Left ventricle myocardium superior (tissue), 1 donor: ENCODE measurements around the gene CSRNP2. TPM values are rescaled to one million over a fixed set of nuclear protein-coding genes. Genes with fewer than 3 reads are reported as not detected.
A peak's percentile ranks its signal among the peaks of the same experiment; 100 is the strongest.

Source experiments
- ATAC-seq: fragments of 200-7000 bp; cut with Tn5 transposase; one replicate; pipeline ENCODE4 v1.9.1; 2020; ENCODE audit warnings: mild to moderate bottlenecking, moderate library complexity
- DNase-seq: peaks from one replicate; pipeline ENCODE4 v3.0.0-alpha.2; 2020
- intact Hi-C: fragments of 100-400 bp; cut with micrococcal nuclease; formaldehyde crosslinking; loops from one replicate; pipeline ENCODE4 v1.11.0; 2022
- long read RNA-seq: library from polyadenylated mRNA; unstranded; transcript quantifications from one replicate; pipeline ENCODE4 v2.0.0, GENCODE V29; 2021
- total RNA-seq: library from RNA; stranded (reverse); fragmentation: NEBNext Ultra II Directional; extraction: Animal tissue kit (Norgen Biotek cat#: 25700); gene quantifications from one replicate; pipeline ENCODE4 v1.2.1, GENCODE V29; 2021
- donor health status: DM: no; HTN: yes; CAD: no; lungs with severe emphysema.

The CSRNP2 gene, protein sequence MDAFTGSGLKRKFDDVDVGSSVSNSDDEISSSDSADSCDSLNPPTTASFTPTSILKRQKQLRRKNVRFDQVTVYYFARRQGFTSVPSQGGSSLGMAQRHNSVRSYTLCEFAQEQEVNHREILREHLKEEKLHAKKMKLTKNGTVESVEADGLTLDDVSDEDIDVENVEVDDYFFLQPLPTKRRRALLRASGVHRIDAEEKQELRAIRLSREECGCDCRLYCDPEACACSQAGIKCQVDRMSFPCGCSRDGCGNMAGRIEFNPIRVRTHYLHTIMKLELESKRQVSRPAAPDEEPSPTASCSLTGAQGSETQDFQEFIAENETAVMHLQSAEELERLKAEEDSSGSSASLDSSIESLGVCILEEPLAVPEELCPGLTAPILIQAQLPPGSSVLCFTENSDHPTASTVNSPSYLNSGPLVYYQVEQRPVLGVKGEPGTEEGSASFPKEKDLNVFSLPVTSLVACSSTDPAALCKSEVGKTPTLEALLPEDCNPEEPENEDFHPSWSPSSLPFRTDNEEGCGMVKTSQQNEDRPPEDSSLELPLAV
- total RNA-seq, result 18.8 TPM
- long read RNA-seq, partial matches to known transcripts, result 1 of 13 reads
- long read RNA-seq, other reads (novel, unspliced or antisense), result 12 of 13 reads

DNA sequence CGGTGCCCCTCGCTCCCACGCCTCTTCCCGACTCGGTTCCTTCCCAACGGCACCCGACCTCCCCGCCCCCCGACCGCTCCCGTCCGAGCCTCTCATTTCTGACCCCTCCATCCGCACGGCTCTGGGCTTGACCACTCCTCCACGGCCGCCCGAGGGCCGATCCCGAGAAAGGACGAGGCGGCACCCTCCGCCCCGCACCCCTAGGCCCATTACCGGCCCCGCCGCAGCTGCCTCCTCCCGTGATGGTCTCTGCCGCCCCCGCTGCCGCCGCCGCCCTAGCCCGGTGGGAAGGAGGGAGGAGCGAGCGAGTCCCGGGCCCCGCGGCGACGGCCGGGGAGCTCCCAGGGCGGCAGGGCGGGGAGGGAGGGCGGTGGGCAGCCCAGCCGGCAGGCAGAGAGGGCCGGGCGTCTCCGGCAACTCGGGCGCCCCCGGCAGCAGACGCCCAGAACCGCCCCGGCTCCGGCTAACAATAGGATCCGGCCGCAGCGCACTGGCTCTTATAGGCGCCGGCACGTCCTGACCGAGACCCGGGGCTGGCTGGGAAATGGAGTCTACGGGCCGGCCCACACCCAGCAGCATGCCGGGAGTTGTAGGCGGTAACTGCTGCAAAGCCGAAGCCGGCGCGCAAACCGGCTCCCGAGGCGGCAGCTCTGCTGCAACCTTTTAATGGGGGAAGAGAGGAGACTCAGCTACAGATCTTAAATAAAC is at the start of gene CSRNP2:
TSS of gene CSRNP2 (minus strand) at position 471 of the 708 bp plus-strand sequence. CDS start 7,035 bp downstream, outside the sequence.
- DNase-seq (peak; percentile 98), ATAC-seq (peak; percentile 100)
- intact Hi-C loops, result no loop called here

DNA sequence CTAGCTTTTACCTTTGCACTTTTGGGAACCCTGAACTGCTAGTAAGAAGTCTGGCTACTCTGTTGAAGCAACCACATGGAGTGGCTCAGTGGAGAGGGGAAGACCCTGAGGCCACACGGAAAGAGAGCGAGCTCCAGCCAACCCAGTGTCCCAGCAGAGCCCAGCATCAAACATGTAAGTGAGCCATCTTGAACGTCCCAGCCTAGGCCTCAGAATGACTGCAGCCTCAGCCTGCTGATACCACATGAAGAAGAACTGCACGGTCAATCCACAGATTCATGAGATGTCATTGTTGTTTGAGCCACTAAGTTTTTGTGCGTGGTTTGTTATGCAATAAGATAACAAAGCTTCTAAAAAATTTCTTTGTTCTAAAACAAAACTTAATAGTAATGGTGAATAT is 49.3 kb upstream of the CSRNP2 start:
- no peak for ATAC-seq
- intact Hi-C loops, result no loop called here
- no peak for DNase-seq

DNA sequence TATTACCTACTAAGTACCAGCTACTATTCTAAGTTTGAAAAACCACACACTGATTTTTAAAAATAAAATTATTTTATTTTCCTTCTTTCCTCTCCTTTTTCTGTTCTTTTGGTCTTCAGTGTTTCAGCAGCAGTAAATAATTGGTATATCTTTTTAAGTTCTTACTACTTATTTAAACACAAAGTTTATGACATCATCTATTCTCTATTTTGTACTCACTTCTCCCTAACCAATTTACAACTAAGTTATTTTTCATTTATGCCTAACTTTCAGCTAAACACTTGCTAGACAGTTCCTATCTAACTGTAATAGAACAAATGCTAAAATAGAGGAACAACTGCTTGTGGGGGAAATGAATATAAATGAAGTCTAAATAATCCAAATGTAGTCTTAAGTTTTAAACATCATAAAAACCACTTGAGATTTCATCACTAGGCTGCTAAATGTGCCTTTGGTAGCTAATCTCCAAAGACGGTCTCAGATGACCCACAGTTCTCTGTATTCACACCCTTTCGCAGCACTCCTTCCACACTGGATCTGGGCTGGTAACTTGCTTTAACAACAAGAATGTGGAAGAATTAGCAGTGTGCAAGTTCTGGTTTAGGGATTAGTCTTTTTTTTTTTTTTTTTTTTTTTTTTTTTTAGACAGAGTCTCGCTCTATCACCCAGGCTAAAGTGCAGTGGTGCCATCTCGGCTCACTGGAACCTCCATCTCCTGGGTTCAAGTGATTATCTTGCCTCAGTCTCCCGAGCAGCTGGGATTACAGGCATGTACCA is 48.5 kb upstream of the CSRNP2 start:
- DNase-seq, result no peak
- no peak for ATAC-seq
- intact Hi-C loops, result no loop called here

DNA sequence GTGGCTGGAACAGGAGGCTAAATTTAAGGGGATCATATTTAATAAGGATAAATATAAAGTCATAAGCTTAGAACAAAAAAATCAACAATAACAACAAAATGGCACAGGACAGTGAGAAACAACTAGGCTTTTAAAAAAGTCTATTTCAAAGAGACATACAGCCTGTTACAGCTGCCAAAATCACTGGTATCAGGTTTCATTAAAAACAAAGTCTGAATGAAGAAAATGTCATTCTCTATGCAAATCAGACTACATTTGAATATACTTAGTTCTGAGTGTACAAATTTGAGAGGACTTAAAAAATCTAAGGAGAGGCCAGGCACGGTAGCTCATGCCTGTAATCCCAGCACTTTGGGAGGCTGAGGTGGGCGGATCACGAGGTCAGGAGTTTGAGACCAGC is 45.5 kb upstream of the CSRNP2 start:
- no peak for DNase-seq
- intact Hi-C loops, result no loop called here
- no peak for ATAC-seq

DNA sequence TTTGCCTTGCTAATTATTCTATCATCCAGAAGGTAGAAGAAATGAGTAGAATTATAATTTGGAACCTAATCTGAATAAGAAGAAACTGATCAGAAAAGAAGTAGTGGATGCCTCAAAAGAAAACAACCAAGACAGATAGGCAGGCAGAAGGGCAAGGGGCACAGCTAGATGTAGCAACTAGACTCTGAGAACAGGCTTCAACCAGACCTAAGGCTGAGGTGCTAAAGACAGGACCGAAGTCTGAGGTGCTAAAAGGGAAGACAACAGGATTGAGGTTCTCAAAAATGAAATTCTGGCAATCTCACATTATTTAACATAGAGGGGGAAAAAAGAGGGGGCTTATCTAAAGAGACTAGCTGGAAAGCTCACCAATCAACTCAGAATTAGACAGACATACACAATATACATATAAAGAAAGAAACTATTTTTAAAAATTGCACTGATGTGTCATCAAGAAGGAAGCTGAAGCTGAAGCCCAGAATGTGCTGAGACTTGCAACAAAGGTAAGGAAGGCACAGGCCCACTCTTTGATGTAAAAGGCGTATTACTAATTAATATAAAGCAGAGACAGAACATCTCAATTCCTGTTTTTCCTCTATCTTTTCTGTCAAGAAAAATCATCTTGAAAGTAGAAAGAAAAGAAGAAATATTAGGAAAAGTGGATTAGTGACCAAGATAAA is 43.8 kb upstream of the CSRNP2 start:
- intact Hi-C loops, result no loop called here
- no peak for ATAC-seq
- DNase-seq, result no peak

DNA sequence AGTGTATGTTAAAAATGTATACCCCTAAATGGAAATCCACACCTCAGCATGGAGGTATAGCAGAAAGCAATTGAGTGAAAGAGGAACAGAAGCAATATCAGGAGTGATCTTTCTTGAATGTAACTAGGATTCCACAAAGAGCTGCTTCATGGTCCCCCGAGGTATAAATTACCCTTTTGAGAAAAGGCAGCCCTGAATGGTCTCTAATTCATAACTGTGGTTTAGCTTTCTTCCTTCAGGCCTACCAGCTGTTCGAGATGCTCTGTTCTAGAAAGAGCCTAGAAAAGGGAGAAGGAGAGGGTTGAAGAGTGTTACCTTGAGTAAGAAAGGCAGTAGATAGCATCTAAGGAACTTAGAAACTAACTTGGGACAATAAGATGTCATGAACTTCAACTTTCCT is 42.9 kb upstream of the CSRNP2 start:
- DNase-seq (no peak), ATAC-seq (no peak)

DNA sequence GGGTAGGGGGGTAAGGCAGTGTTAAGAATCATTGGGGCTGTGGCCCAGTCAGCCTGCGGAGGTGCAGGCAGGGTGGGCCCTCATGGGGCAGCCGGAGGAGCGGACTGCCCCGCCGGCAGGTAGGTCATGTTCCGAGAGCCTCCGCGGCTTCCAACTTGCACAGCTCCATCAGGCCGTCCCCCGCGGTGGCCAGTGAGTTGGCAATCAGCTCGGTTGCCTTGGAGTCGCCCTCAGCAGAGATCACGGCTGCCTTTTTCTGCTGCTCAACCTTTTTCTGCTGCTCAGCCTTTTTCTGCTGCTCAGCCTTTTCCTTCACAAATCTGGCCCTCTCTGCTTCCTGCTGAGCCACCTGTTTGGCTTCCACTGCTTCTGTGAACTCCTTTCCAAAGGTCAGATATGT is 41.1 kb upstream of the CSRNP2 start:
- DNase-seq (no peak), ATAC-seq (no peak)
- intact Hi-C loops, result no loop called here

More for the DNA sequence above, 42.9 kb upstream of the CSRNP2 start:
- intact Hi-C loops, result no loop called here

DNA sequence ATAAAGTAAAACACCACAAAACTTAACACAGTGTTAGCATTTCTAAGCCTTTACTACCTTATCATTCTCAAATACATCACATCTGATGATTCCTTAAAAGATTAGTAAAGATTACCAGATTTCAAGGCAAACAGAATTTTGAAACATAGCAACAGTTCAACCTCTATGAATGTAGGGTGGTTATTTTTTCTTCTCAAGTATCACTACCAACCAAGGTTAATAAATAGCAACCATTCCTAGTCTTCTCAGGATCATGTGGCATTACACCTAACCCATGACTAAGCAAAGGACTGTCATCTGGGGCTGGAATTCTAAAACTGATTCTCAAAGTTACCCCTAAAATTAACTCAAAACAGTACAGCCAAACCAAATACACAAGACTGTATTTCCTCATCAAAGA is 39.4 kb upstream of the CSRNP2 start:
- DNase-seq, result no peak
- intact Hi-C loops, result no loop called here
- peak; percentile 43 for ATAC-seq

DNA sequence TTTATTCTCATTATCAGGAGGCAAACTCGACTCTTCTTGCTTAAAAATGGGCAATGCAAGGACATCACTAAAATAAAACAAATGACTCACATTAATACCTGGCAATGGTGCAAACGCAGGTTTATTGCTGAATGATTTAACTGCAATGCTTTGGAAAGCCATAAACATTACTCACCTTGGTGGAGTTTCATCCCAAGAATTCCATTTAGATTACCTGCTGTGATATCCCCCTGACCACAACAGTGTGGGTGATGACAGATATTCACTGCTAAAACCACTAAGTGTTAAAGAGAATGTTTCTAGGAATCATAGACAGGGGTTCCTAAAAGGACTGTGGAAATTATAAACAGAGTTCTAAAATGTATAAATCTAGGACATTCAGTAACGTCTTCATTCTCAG is 35.3 kb upstream of the CSRNP2 start:
- no peak for ATAC-seq
- DNase-seq, result no peak
- intact Hi-C loops, result no loop called here

DNA sequence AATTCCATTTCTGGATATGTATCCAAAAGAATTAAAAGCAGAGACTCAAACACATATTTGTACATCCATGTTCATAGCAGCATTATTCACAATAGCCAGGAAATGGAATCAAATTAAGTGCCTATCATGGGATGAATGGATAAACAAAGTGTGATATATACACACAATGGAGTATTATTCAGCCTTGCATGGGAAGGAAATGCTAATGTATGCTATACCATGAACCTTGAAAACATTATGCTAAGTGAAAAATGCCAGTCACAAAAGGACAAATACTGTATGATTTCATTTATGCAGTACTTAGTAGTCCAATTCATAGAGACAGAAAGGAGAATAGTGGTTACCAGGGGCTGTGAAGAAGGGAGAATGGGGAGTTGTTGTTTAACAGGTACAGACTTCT is 32.1 kb upstream of the CSRNP2 start:
- ATAC-seq (no peak), DNase-seq (no peak)
- intact Hi-C loops, result no loop called here

DNA sequence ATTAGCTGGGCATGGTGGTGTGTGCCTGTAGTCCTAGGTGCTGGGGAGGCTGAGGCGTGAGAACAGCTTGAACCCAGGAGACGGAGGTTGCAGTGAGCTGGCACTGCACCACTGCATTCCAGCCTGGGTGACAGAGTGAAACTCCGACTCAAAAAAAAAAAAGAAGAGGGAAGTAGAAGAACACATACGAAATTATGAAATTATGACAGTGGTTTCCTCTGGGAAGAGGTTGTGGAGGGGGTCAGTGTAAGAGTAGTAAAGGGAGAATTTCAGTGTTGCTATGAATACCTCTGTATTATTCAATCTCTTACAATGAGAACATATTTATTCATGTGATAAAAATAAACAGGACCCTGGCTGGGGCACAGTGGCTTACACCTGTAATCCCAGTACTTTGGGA is 24.7 kb upstream of the CSRNP2 start:
- no peak for DNase-seq
- intact Hi-C loops, result no loop called here

DNA sequence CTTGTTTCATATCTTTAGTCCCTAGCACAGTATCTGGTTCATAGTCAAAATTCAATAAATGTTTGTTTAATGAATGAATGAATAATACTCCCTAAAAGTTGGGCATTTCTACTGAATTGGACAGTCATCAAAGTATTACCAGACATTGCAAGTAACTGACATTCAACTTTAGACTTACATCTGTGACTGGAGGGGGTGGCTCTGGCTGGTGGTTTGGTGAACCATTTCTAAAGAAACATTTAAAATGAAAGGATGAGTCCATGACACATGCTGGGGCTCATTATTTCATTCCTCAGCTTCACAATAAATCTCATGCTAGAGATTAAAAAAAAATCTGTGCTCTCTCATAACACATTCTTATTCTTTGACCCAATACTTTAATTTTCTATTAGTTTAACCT is 20.6 kb upstream of the CSRNP2 start:
- ATAC-seq, result no peak
- intact Hi-C loops, result no loop called here
- no peak for DNase-seq

More for the DNA sequence above, 24.7 kb upstream of the CSRNP2 start:
- ATAC-seq, result no peak

DNA sequence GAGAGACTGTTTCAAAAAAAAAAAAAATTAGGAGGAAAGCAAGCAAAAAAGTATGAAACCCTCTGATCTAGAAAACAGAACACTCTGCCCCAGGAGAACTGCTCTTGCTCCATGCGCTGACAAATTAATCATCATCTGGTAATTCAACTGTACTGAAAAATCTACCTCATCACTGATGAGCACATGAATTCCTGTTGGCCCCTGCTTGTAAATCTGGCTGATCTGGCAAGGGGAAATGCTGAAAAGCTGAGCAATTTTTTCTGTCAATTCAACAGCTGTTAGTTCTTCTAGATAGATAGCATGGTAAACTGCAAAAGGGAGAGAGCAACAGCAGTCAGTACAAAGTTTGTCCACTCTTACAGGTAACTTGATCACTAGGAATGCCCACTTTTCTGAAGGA is 15.2 kb upstream of the CSRNP2 start:
- ATAC-seq (no peak), DNase-seq (no peak)
- intact Hi-C loops, result no loop called here

DNA sequence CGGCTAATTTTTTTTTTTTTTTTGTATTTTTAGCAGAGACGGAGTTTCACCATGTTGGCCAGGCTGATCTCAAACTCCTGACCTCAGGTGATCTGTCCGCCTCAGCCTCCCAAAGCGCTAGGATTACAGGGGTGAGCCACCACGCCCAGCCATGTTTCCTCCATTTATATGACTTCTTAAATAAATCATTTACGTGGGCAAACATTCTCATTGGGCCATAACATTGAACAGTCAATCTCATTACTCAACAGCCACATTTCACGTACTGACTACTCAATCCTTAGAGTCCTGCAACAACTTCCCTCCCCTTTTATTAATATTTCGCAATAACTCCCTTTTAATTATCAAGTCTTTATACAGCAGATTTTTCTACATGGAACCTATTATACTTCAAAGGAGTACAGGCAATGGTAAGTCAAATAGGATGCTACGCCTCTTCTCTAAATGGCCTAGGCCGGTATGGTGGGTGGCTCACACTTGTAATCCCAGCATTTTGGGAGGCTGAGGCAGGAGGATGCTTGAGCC is 7.4 kb upstream of the CSRNP2 start:
- ATAC-seq, result no peak

DNA sequence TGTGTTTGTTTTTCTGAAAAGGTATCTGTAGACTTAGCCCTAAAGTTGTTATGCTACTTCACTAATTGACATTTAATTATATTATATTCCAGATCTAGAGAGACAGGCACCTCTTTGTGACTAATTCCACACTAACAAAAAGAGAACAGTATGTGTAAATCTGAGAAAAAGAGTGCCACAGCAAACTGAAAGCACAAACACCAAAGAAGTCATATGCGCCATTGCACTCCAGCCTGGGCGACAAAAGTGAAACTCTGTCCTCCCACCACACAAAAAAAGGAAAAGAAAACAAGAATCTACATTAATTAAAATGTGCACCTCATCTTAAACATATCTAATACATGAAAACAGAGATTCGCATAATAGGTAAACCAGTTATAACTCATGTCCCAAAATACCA is 4.4 kb upstream of the CSRNP2 start:
- intact Hi-C loops, result no loop called here
- DNase-seq (no peak), ATAC-seq (no peak)

More for the DNA sequence above, 7.4 kb upstream of the CSRNP2 start:
- intact Hi-C loops, result no loop called here
- DNase-seq, result no peak

DNA sequence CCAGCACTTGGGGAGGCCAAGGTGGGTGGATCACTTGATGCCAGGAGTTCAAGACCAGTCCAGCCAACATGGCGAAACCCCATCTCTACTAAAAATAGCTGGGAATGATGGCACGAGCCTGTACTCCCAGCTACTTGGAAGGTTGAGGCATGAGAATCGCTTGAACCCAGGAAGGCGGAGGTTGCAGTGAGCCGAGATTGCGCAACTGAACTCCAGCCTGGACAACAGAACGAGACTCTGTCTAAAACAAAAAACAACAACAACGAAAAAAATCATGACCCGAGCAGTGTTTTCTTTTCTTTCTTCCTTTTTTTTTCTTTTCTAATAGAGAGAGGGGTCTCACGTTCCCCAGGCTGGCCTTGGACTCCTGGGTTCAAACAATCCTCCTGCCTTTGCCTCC is 3.5 kb upstream of the CSRNP2 start:
- DNase-seq, result no peak
- intact Hi-C loops, result no loop called here
- no peak for ATAC-seq

DNA sequence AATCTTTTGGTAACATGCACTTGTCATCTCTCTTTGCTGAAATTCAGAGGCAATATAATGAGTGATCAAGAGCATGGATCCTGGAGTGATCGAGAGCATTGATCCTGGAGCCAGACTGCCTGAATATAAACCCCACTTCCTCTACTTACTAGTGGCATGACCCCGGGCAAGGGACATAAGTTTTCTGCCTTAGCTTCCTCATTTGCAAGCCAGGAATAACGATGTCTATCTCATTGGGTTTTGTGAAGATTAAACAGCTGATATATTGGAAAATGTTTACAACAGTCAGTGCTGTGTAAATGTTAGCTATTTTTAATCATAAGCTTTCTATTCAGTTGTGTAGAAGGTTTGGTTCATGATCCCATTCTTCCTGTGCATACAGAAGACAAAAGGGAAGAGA is 2.4 kb upstream of the CSRNP2 start:
- ATAC-seq (no peak), DNase-seq (no peak)
- intact Hi-C loops, result no loop called here

DNA sequence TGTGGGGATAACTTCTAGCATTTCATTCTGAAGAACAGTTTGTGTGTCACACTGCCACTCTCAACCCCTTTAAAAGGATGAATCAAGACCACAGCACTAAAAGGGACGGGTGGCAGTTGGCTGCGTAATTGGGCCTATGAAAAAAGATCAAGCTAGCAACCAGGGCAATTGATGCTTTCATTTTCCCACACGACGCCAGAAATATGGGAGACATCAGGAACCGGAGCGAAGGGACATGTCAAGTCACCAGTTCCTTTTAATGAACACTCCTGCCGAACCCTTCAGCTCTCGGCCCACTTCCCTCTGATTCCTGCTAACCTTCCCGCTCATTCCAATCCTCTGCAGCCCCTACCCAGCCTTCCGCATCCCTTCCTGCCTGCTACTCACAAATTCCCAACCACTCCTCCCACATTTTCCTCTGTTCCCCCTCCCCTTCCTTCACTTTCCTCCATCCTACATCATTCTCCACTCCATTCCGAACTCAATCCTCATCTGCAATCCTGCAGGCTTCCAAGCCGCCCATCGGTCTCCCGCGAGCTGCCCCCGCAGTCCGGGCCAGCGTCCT is 753 bp downstream of the CSRNP2 start:
- ATAC-seq, result peak; percentile 6
- intact Hi-C loops, result no loop called here
- no peak for DNase-seq

DNA sequence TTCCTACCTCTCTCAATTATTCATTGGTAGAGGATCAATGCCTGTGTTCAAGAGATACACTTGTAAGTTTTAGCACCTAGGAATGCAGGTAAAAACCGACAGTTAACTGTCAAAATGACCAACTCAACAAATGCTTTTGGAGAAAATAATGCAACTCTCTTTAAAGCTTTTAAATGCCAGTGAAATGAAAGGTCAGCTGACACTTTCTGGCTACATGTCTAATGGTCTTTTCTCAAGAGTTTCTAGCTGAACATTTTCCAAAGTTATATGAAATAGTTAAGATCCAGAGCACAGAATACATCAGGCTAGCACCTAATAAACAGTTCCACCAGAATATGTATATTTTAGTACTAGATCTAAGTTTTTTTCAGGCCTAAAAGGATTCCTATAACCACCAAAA is 2.0 kb downstream of the CSRNP2 start:
- no peak for DNase-seq
- no peak for ATAC-seq
- intact Hi-C loops, result no loop called here
